ENCODE data around the gene PEX14. TPM values are rescaled to one million over a fixed set of nuclear protein-coding genes. Genes with fewer than 3 reads are reported as not detected.

Gene PEX14
- total RNA-seq, 1 experiment from 2014 or later, result 29.3 TPM

- TF ChIP-seq SRF (IDR thresholded peaks at IDR 0.05; ENCODE audit: low read depth), result no peak
- TF ChIP-seq JUND (IDR thresholded peaks at IDR 0.05), result no peak
Measured at GRCh38 chr1:10630661-10631120, 155.9 kb downstream of the PEX14 start (continued).

- no peaks in the 10 kb centered on the region for H3K79me2 ChIP-seq (ENCODE audit: insufficient read depth, low read length)
- H2AFZ ChIP-seq (ENCODE audit: low read depth, low read length, poor library complexity, severe bottlenecking), result no peak overlapping the region
- no peak overlapping the region for H3K4me2 ChIP-seq (ENCODE audit: low read length)
- no TSS peak for BruUV-seq (replicated peaks)
- TF ChIP-seq CEBPB (IDR thresholded peaks at IDR 0.05; ENCODE audit: low read depth) (no peak), POLR2AphosphoS5 (IDR thresholded peaks at IDR 0.05; ENCODE audit: low read depth, low read length) (no peak), RAD21 (IDR thresholded peaks at IDR 0.05; ENCODE audit: low read depth) (no peak), SP1 (IDR thresholded peaks at IDR 0.05; ENCODE audit: low read depth) (no peak), EZH2 (IDR thresholded peaks at IDR 0.05) (no peak), TCF7L2 (IDR thresholded peaks at IDR 0.05; ENCODE audit: borderline replicate concordance, extremely low read depth, insufficient read depth, insufficient read length) (no peak), EGR1 (IDR thresholded peaks at IDR 0.05; ENCODE audit: low read depth) (no peak), SRF (IDR thresholded peaks at IDR 0.05; ENCODE audit: low read depth) (no peak), YY1 (IDR thresholded peaks at IDR 0.05; ENCODE audit: extremely low read depth, insufficient replicate concordance, low read depth, low read length) (no peak), ZFX (IDR thresholded peaks at IDR 0.05) (no peak), SIN3A (IDR thresholded peaks at IDR 0.05; ENCODE audit: low read depth) (no peak), ELF1 (IDR thresholded peaks at IDR 0.05; ENCODE audit: borderline replicate concordance, low read depth) (no peak), ATF3 (IDR thresholded peaks at IDR 0.05) (no peak)
- TF ChIP-seq, protein P1, sequence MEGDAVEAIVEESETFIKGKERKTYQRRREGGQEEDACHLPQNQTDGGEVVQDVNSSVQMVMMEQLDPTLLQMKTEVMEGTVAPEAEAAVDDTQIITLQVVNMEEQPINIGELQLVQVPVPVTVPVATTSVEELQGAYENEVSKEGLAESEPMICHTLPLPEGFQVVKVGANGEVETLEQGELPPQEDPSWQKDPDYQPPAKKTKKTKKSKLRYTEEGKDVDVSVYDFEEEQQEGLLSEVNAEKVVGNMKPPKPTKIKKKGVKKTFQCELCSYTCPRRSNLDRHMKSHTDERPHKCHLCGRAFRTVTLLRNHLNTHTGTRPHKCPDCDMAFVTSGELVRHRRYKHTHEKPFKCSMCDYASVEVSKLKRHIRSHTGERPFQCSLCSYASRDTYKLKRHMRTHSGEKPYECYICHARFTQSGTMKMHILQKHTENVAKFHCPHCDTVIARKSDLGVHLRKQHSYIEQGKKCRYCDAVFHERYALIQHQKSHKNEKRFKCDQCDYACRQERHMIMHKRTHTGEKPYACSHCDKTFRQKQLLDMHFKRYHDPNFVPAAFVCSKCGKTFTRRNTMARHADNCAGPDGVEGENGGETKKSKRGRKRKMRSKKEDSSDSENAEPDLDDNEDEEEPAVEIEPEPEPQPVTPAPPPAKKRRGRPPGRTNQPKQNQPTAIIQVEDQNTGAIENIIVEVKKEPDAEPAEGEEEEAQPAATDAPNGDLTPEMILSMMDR (IDR thresholded peaks at IDR 0.05 in 2 of 3, conservative IDR thresholded peaks at IDR 0.05 in 1 of 3; ENCODE audit: borderline replicate concordance in 1 of 3, insufficient read depth in 1 of 3, low read depth in 2 of 3, low read length in 2 of 3), result no peak
- TF ChIP-seq, protein P2, sequence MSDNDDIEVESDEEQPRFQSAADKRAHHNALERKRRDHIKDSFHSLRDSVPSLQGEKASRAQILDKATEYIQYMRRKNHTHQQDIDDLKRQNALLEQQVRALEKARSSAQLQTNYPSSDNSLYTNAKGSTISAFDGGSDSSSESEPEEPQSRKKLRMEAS (IDR thresholded peaks at IDR 0.05), result no peak
- POLR2A ChIA-PET, result no interaction called here
- intact Hi-C loops (cut with micrococcal nuclease), result no loop called here
- H3K4me3 ChIP-seq (replicated peaks in 1 of 2; ENCODE audit: low read depth in 1 of 2, low read length in 2 of 2), result no peak overlapping the region
- no peaks in the 10 kb centered on the region for H3K9me2 ChIP-seq (ENCODE audit: insufficient read depth)
- ATAC-seq (no peak), DNase-seq (ENCODE audit: low read depth, low spot score) (no peak)
- RAD21 ChIA-PET (ENCODE audit: low non-redundant PET in 1 of 2, low total read pairs in 2 of 2, uncharacterized antibody in 2 of 2, unreplicated experiment in 2 of 2), result interaction anchor here in 1 of 2 experiments (1.2 kb wide), 1 partner anchor 124 kb away, joined by 3 read pairs; no protein-coding TSS in a partner anchor
- no peaks in the 10 kb centered on the region for H3K9me3 ChIP-seq (ENCODE audit: control insufficient read depth in 1 of 2, insufficient read depth in 1 of 2, low read depth in 1 of 2, low read length in 2 of 2)
- H3K27me3 ChIP-seq (ENCODE audit: insufficient read depth, low read length), result no peaks in the 10 kb centered on the region
- no peaks in the 10 kb centered on the region for H4K20me1 ChIP-seq (ENCODE audit: insufficient read depth)
- H3K9ac ChIP-seq (ENCODE audit: low read length), result no peak overlapping the region
- no peak overlapping the region for H3K27ac ChIP-seq (ENCODE audit: low read depth, low read length)
- CTCF ChIA-PET, result no interaction called here
- no peaks in the 10 kb centered on the region for H3K36me3 ChIP-seq (ENCODE audit: control insufficient read depth in 1 of 2, insufficient read depth in 2 of 2, low read length in 2 of 2)
- H3K4me1 ChIP-seq (ENCODE audit: control insufficient read depth in 1 of 2, insufficient read depth in 2 of 2, low read length in 2 of 2), result peaks cover 0 to 7% of the 10 kb centered on the region in 2 experiments; a peak in 1 of 4 replicates
Measured at GRCh38 chr1:10631121-10631810, 156.5 kb downstream of the PEX14 start.
